Measurements from ENCODE around the gene HSPBAP1. TPM values are rescaled to one million over a fixed set of nuclear protein-coding genes. Genes with fewer than 3 reads are reported as not detected.
"Not testable (repeated sequence)": the region's sequence is repeated elsewhere in the genome, so short reads cannot be mapped to it uniquely, and the experiment has no call there.

The HSPBAP1 gene
- total RNA-seq, 1 donor from 2014 or later = 20.6 TPM

DNA sequence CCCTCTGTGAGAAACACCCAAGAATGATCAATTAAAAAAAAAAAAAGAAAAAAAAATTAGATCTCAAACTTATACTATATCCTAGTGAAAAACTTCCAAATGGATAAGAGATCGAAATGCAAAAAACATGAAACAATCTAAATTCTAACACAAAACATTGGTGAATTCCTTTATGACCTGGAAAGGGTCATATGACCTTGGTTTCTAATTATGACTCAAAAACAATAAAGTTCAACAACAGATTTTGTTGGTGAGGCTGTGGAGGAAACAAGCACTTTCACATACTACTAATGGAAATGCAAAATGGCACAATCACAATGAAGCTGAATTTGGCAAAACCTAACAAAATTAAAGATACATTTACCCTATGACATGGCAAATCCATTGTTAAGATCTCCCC is 45.3 kb downstream of the HSPBAP1 start:
- peaks cover 55% of the 10 kb centered on the region for H3K36me3 Mint-ChIP-seq (ENCODE audit: low read depth)
- POLR2A ChIA-PET = no interaction called here

GRCh38 chr3:122747295-122747694 is 46.3 kb downstream of the HSPBAP1 start:
- POLR2A ChIA-PET; H3K4me1 Mint-ChIP-seq; ATAC-seq (ENCODE audit: low read depth); CTCF ChIA-PET; H3K27me3 Mint-ChIP-seq; DNase-seq; H3K9me3 Mint-ChIP-seq; intact Hi-C loops (cut with micrococcal nuclease); H3K4me3 Mint-ChIP-seq: not testable (repeated sequence)
- Mint-ChIP-seq H3K27ac (peak overlapping the region; percentile 24), H3K36me3 (ENCODE audit: low read depth) (peaks cover 54% of the 10 kb centered on the region)

More for the DNA sequence above, 45.3 kb downstream of the HSPBAP1 start:
- ATAC-seq (ENCODE audit: low read depth) = no peak
- H3K4me3 Mint-ChIP-seq = no peak overlapping the region
- H3K27me3 Mint-ChIP-seq = no peaks in the 10 kb centered on the region
- no peaks in the 10 kb centered on the region for H3K9me3 Mint-ChIP-seq
- intact Hi-C loops (cut with micrococcal nuclease) = no loop called here
- no peak for TF ChIP-seq CTCF (IDR thresholded peaks at IDR 0.05)
- no peak overlapping the region for H3K27ac Mint-ChIP-seq
- no peak for DNase-seq
- CTCF ChIA-PET = no interaction called here
- no peaks in the 10 kb centered on the region for H3K4me1 Mint-ChIP-seq

DNA sequence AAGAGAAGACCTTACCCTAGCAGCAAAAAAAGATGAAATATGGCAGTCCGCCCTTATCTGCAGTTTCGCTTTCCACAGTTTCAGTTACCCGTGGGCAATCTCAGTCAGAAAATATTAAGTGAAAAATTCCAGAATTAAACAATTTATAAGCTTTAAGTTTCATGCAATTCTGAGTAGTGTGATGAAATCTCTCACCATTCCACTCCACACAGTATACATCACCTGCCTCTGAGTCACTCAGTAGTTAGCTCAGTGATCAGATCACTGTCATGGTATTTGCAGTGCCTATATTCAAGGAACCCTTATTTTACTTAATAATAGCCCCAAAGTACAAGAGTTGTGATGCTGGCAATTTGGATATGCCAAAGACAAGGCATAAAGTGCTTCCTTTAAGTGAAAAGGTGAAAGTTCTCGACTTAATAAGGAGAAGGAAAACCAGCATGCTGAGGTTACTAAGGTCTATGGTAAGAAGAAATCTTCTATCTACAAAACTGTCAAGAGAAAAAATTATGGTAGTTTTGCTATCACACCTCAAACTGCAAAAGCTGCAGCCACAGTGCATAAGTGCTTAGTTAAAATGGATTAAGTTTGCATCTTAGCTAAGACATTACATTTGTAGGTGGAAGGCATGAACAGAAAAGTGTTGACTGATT is 48.1 kb downstream of the HSPBAP1 start:
- no peaks in the 10 kb centered on the region for H3K27me3 Mint-ChIP-seq
- ChIA-PET POLR2A (interaction anchor here (0.6 to 0.7 kb wide), 2 partner anchors 15 to 29 kb away, joined by 3 read pairs; no protein-coding TSS in a partner anchor), CTCF (interaction anchor here (0.6 kb wide), 1 partner anchor 10 kb away, joined by 4 read pairs; no protein-coding TSS in a partner anchor)

GRCh38 chr3:122743581-122744120 is 50.0 kb downstream of the HSPBAP1 start:
- intact Hi-C loops (cut with micrococcal nuclease) = no loop called here
- ATAC-seq (ENCODE audit: low read depth) (no peak), DNase-seq (no peak)
- no peak for TF ChIP-seq CTCF (IDR thresholded peaks at IDR 0.05)
- H3K4me3 Mint-ChIP-seq = no peak overlapping the region
- H3K9me3 Mint-ChIP-seq = peaks cover 2% of the 10 kb centered on the region
- POLR2A ChIA-PET = no interaction called here
- no peaks in the 10 kb centered on the region for H3K4me1 Mint-ChIP-seq
- peaks cover 64% of the 10 kb centered on the region for H3K36me3 Mint-ChIP-seq (ENCODE audit: low read depth)
- H3K27ac Mint-ChIP-seq = no peak overlapping the region
- no peaks in the 10 kb centered on the region for H3K27me3 Mint-ChIP-seq
- CTCF ChIA-PET = no interaction called here

More for the DNA sequence above, 48.1 kb downstream of the HSPBAP1 start:
- Mint-ChIP-seq H3K4me3 (no peak overlapping the region), H3K9me3 (peaks cover 2% of the 10 kb centered on the region), H3K27ac (no peak overlapping the region), H3K36me3 (ENCODE audit: low read depth) (peaks cover 53% of the 10 kb centered on the region), H3K4me1 (no peaks in the 10 kb centered on the region)
- ATAC-seq (ENCODE audit: low read depth) (no peak), DNase-seq (no peak)
- intact Hi-C loops (cut with micrococcal nuclease) = no loop called here
- no peak for TF ChIP-seq CTCF (IDR thresholded peaks at IDR 0.05)

- intact Hi-C loops (cut with micrococcal nuclease) = no loop called here
- Mint-ChIP-seq H3K27me3 (no peaks in the 10 kb centered on the region), H3K27ac (no peak overlapping the region), H3K4me3 (no peak overlapping the region), H3K9me3 (peaks cover 2% of the 10 kb centered on the region), H3K36me3 (ENCODE audit: low read depth) (peaks cover 62% of the 10 kb centered on the region), H3K4me1 (no peaks in the 10 kb centered on the region)
- TF ChIP-seq CTCF (IDR thresholded peaks at IDR 0.05) = no peak
- POLR2A ChIA-PET = no interaction called here
- DNase-seq = no peak
- no peak for ATAC-seq (ENCODE audit: low read depth)
- CTCF ChIA-PET = no interaction called here
Observed at GRCh38 chr3:122742234-122742633, 51.4 kb downstream of the HSPBAP1 start.

All from activated B cell treated with CpG ODN at 0.5 μM for 24 hours (primary cell).